Activated CD8-positive, alpha-beta T cell treated with anti-CD3 and anti-CD28 coated beads, Interleukin-2, amount 10 ng/mL, durations not matched to agents 7 days and 5 days (primary cell): ENCODE results near the gene CTXN3. TPM values are rescaled to one million over a fixed set of nuclear protein-coding genes. Genes with fewer than 3 reads are reported as not detected.

Experiments used
- ATAC-seq: fragments of 150-1000 bp; cut with Tn5 transposase; one replicate; pipeline ENCODE4 v1.10.0; 2021; ENCODE audit warnings: moderate library complexity
- CTCF ChIA-PET: fragments of 350-600 bp; sonication (Branson Sonifier 250); formaldehyde crosslinking; loops from one replicate; lab custom pipeline; 2021; ENCODE audit warnings: antibody characterized with exemption; lab: Charles Lee
- POLR2A ChIA-PET: fragments of 350-600 bp; sonication (Branson Sonifier 250); formaldehyde crosslinking; loops from one replicate; lab custom pipeline; 2021; ENCODE audit warnings: antibody characterized with exemption; lab: Charles Lee
- DNase-seq: peaks from one replicate; pipeline ENCODE4 v3.0.0-alpha.2; 2020
- H3K27ac Mint-ChIP-seq: one replicate; pipeline ENCODE4 v1.8.0; 2021; ENCODE audit warnings: mild to moderate bottlenecking, mixed read lengths
- H3K27me3 Mint-ChIP-seq: one replicate; pipeline ENCODE4 v1.8.0; 2021; ENCODE audit warnings: low read depth, mixed read lengths
- H3K36me3 Mint-ChIP-seq: one replicate; pipeline ENCODE4 v1.8.0; 2021; ENCODE audit warnings: low read depth, mixed read lengths
- H3K4me1 Mint-ChIP-seq: one replicate; pipeline ENCODE4 v1.8.0; 2021; ENCODE audit warnings: low read depth, mixed read lengths
- H3K4me3 Mint-ChIP-seq: one replicate; pipeline ENCODE4 v1.8.0; 2021; ENCODE audit warnings: mild to moderate bottlenecking, mixed read lengths
- H3K9me3 Mint-ChIP-seq: one replicate; pipeline ENCODE4 v1.8.0; 2022; ENCODE audit warnings: mixed read lengths; ENCODE audit not compliant: insufficient read depth
- total RNA-seq, 2 experiments: library from RNA; stranded (reverse); gene quantifications; one replicate each; pipeline ENCODE4 v1.2.3, GENCODE V29; 2021

The CTXN3 gene
- total RNA-seq, 2 experiments from 2014 or later: not detected

- Mint-ChIP-seq H3K36me3 (no peaks in the 10 kb centered on the region), H3K9me3 (no peaks in the 10 kb centered on the region), H3K27me3 (no peaks in the 10 kb centered on the region), H3K27ac (no peak overlapping the region), H3K4me1 (no peaks in the 10 kb centered on the region), H3K4me3 (no peak overlapping the region)
- DNase-seq (no peak), ATAC-seq (no peak)
- CTCF ChIA-PET: no interaction called here
- POLR2A ChIA-PET: no interaction called here
These were observed 56.4 kb downstream of the CTXN3 start for GRCh38 chr5:127705120-127705892.

GRCh38 chr5:127706691-127707090 is 57.8 kb downstream of the CTXN3 start:
- Mint-ChIP-seq H3K27ac (no peak overlapping the region), H3K27me3 (no peaks in the 10 kb centered on the region), H3K4me3 (no peak overlapping the region), H3K36me3 (no peaks in the 10 kb centered on the region), H3K9me3 (no peaks in the 10 kb centered on the region), H3K4me1 (no peaks in the 10 kb centered on the region)
- CTCF ChIA-PET: interaction anchor here (0.9 kb wide), 1 partner anchor 17 kb away, joined by 3 read pairs; no protein-coding TSS in a partner anchor
- DNase-seq: no peak
- ATAC-seq: no peak
- POLR2A ChIA-PET: no interaction called here

- DNase-seq (no peak), ATAC-seq (no peak)
- POLR2A ChIA-PET: no interaction called here
- no peaks in the 10 kb centered on the region for H3K27me3 Mint-ChIP-seq
- no peaks in the 10 kb centered on the region for H3K4me1 Mint-ChIP-seq
- no peaks in the 10 kb centered on the region for H3K9me3 Mint-ChIP-seq
- CTCF ChIA-PET: interaction anchor here (0.9 kb wide), 1 partner anchor 17 kb away, joined by 3 read pairs; no protein-coding TSS in a partner anchor
- H3K36me3 Mint-ChIP-seq: no peaks in the 10 kb centered on the region
- no peak overlapping the region for H3K4me3 Mint-ChIP-seq
- no peak overlapping the region for H3K27ac Mint-ChIP-seq
These were observed 58.3 kb downstream of the CTXN3 start for GRCh38 chr5:127707209-127707608.

Other genes with a start within 250 kb of the CTXN3 start
- gene PRRC1, start 131.4 kb upstream of the CTXN3 start, total RNA-seq: 10 to 100 TPM; 36.0 to 41.3 TPM
- gene CCDC192, start 54.3 kb downstream of the CTXN3 start, total RNA-seq: not detected